ENCODE measurements around the gene SERPINA5. TPM values are rescaled to one million over a fixed set of nuclear protein-coding genes. Genes with fewer than 3 reads are reported as not detected.
A peak's percentile ranks its signal among the peaks of the same experiment; 100 is the strongest.
"Not testable (repeated sequence)": the region's sequence is repeated elsewhere in the genome, so short reads cannot be mapped to it uniquely, and the experiment has no call there.

SERPINA5 gene
- total RNA-seq, 1 donor from 2014 or later, result not detected

DNA sequence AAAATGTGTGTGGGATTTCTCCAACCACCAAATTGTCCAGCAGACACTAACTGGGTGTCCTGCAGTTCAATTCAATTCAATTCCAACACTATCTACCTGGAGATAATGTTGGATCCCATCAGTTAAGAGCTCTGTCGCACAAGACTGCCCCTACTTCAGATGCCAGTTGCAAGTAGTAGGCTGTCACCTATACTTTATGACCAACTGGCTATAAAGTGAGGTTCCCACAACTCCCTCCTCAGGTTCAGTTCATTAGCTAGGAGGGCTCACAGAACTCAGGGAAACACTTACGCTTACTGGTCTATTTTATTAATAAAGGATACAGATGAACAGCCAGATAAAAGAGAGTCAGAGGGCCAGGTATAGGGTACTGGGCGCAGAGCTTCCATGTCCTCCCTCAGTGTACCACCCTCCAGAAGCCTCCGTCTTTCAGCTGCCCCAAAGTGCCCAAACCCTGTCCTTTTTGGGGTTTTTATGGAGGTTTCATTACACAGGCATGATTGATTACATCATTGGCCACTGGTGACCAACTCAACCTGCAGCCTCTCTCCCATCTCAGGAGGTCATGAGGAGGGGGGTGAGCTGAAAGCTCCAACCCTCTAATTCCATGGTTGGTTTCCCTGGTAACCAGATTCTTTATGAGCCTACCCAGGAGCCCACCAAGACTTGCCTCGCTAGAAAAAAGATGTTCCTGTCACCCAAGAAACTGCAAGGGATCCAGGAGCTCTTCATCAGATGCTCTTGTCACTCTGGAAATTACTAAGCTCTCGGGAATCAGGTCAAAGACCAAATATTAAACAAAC, 7.5 kb upstream of the SERPINA5 start:
- no peak for DNase-seq (ENCODE audit: low read depth)

DNA sequence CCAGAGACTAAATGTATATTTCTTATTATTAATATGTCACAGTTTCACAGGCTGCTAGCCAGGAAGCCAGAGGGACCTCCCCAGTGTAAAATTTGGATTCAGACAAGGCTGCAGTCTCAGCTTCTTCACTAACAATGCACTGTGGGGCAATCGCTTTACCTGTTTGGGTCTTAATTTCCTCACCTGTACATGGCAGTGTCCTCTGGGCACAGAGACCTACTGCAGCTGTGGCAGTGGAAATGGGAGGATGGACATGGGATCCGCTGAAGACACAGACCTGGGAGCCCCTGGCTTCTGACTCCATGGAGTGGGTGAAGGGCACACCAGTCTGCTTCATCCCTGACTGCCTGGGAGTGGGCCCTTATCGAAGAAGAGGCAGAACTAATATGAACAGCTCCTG, 6.9 kb upstream of the SERPINA5 start:
- DNase-seq (ENCODE audit: low read depth), result no peak

DNA sequence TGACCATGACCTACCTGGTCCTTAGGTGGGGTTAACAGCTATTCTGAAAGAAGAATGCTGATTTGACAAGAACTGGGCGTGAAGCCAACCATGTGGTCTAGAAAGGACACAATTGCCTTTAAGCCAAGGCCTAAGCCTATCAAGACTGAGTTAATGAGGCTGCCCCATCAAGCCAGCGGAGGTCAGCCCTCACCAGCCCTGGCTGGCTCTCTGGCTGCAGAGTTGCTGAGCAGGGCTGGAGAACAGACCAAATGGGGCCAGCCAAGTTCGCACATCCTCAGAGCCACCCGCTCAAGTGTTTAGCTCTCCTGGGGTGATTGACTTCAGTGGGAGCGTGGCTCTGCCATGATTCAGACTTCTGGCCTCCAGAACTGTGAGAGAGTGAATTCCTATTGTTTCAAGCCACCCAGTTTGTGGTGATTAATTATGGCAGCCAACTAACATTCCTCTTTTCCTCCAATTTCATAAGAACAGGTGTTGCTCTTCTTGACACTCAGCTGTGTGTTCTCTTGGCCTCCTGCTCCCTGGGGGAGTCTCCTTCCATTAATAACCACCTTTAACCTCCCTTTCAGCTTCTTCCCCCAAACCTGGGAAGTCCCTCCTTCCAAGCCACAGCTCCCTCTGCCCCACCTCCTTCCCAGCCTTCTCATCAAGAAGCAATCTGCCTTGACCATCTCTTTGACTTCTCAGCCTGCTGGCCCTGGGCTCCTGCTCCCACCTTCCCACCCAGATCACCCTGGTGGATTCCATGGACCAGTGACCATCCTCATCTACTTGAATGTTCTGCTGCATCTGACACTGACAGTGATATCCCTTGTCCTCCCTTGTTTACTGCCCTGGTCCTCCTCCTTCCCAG, 5.3 kb upstream of the SERPINA5 start:
- DNase-seq (ENCODE audit: low read depth), result peak; percentile 70

GRCh38 chr14:94577472-94577871, 3.8 kb upstream of the SERPINA5 start:
- not testable (repeated sequence) for DNase-seq (ENCODE audit: low read depth)

DNA sequence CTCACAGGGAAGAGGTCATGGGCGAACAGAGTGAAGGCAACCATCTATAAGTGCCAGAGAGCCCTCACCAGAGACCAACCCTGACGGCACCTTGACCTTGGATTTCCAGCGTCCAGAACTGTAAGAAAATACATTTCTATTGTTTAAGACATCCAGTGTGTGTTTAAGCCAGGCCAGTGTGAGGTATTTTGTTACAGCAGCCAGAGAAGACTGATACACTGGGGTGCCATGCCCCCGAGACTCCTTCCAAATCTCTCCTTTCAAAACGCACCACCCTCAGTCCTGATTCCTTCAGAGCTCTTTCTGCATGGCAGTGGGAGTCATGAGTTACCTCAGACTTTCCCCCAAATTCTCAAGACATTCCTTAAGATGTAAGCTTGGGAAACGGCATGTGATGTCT, 2.5 kb upstream of the SERPINA5 start:
- no peak for DNase-seq (ENCODE audit: low read depth)

GRCh38 chr14:94582199-94582750, 1.0 kb downstream of the SERPINA5 start:
- DNase-seq (ENCODE audit: low read depth), result no peak

DNA sequence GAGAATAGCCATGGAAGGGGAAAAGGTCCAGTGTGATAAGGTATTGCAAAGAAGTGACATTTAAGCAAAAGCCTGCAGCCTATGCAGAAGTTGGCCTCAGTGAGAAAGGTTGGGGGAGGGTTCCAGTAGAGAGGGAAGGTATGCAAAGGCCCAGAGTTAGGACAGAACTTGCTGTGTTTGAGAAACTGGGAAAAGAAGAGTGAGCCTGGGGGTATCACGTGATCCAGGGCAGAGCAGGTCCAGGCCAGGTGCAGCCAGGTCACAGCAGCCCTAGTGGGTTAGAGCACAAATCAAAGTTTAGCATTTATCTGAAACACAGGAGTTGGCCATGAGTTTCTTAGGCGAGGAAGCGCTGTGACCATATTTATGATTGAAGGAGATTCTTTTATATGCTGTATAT, 1.6 kb downstream of the SERPINA5 start:
- DNase-seq (ENCODE audit: low read depth), result no peak

DNA sequence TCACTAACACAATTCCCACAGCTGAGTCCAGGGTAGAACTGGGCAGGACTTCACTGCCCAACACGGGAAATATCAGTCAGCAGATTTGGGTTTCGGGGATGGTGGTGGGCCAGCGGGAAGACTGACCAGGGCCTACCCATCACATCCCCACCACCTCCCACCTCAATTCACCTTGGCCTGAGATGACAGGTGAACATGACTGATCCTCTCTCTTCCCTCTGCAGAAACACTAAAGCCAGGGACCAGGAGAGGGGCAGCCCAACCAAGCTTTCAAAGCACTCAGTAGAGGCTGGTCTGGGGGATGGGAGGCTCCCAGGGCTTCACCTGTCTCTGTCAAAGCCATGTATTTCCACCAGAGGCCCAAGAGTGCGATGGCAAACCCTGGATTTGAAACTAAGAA, 2.3 kb downstream of the SERPINA5 start:
- DNase-seq (ENCODE audit: low read depth), result no peak

DNA sequence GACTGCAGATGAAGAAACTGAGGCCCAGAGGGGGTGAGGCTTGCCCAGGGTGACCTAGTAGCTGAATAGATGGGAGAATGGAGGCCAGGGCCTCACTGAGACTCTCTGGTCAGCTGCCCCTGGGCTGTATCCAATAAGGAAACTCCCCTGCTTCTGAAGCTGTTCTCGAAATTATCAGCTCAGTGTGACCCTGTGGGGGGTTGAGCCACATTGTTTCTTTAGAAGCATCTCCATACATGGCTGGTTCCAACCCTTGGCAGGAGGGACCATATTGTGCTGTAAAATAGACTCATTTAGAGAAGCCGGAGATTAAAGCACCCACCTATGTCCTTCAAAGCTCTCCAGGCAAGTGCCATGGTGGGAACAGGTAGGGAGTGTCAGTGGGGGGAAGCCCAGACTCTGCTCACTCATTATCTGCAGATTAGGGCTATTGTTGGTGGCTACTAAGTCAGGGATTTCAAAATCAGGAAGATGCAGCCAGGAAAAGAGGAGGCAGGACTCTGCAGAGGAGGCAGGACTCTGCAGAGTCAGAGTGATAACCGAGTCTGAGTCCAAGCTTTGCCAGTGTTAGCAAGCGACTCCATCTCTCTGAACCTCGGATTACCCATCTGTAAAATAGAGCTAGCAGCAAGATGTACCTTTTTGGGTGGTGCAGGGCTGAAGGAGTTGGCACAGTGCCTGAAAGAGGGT, 3.5 kb downstream of the SERPINA5 start:
- no peak for DNase-seq (ENCODE audit: low read depth)

DNA sequence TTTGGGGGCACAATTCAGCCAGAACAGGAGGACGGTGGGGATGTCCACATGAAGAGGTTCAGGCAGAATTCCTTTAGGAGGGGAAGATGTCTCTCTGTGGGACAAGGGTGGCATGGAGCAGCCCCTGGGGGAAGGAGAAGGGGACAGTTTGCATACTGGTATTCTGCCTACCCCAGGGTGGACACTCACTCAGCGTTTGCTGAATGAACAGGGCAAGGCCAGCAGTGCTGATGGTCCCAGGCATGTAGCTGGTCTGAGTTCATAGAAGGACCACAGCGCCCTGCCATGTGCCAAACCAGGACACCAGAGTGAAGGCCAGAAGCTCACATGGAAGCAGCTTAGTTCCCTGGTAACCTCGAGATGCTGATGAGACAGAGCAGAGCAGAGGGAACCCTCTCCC, 5.4 kb downstream of the SERPINA5 start:
- no peak for DNase-seq (ENCODE audit: low read depth)

DNA sequence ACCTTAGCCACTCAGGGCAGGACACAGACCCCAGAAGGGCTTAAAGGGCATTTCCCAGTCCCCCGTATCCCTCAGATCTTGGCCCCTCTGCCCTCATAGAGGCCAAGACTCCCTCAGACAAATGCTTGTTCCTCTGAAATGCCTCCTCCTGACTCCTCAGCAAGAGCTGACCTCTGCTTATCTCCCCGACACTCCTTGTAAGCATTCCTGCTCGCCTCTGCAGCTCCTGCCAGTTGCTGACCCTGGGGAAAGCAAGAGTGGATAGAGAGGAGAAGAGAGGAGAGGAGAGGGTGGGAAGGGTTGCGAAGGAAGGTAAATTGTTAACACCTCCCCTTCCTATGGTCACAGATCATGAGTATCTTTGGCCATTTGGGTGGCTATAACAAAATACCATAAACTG, 7.1 kb downstream of the SERPINA5 start:
- DNase-seq (ENCODE audit: low read depth), result no peak

DNA sequence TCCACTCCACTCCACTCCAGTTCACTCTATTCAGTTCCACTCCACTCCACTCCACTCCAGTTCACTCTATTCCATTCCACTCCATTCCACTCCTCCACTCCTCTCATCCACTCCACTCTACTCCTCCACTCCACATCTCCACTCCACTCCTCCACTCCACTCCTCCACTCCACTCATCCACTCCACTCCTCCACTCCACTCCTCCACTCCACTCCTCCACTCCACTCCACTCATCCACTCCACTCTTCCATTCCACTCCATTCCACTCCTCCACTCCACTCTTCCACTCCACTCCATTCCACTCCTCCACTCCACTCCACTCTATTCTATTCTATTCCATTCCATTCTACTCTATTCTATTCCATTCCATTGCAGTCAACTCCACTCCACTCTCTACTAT, 9.8 kb downstream of the SERPINA5 start:
- no peak for DNase-seq (ENCODE audit: low read depth)

DNA sequence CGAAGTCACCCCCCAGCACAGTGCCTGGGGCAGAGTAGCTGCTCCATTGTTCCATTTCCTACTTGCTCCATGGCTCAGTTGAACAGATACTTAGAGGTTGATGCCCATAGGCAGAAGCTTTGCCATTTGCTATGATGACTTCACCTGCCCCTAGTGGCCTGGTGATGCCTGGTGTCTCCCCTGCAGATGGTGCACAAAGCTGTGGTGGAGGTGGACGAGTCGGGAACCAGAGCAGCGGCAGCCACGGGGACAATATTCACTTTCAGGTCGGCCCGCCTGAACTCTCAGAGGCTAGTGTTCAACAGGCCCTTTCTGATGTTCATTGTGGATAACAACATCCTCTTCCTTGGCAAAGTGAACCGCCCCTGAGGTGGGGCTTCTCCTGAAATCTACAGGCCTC, 10.6 kb downstream of the SERPINA5 start:
- DNase-seq (ENCODE audit: low read depth), result no peak

GRCh38 chr14:94592457-94592856, 11.2 kb downstream of the SERPINA5 start:
- no peak for DNase-seq (ENCODE audit: low read depth)

- DNase-seq (ENCODE audit: low read depth), result peak; percentile 22
These were observed 12.1 kb downstream of the SERPINA5 start for GRCh38 chr14:94593376-94593748.

DNA sequence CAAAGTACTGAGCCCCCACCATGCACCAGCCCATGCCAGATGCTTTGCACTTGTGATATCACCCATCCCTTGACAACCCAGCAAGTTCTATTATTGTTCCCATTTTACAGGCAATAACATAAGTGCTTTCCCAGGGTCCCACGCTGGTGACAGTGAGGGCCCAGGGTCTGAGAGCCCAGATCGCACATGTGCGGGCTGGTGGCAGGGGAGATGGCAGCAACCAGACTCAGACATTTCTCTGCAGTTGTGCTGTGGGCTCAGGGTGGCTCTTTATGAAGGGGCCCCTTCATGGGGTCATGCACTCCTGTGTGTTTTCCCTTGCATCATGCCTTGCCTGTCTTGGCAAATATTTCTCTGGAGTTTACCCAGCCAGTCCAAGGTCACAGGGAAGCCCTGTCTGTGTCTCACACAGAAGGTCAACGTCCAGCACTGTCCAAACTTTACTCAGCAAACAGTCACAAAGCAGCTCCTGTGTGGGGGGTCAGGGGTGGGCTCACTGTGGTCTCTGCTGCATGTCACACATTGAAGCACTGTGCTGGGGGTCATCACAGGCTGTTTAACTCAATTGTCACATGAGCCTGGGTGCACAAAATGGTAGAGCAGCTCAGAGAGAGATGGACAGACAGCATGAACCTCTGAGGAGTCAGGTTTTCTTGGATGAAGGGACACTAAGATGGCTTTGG, 12.7 kb downstream of the SERPINA5 start:
- no peak for DNase-seq (ENCODE audit: low read depth)

DNA sequence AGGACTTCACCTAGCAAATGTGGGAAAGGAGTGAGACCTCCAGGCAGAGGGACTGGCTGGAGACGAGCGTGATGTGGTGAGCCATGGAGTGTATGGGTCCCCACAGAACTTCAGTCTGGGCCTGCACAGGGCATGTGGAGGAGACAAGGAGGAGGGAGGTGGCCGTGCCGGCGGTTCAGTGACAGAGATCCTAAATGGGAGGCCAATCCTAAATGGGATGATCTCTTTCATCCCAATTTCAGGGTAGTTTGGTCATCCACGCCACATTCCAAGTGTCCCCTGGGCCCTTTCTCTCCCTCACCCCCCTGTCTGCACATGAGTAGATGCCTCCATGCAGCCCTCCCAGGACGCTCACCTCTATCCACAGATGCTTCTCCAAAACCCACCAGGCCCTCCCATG, 13.2 kb downstream of the SERPINA5 start:
- DNase-seq (ENCODE audit: low read depth), result no peak

- DNase-seq (ENCODE audit: low read depth), result no peak
These were observed 14.7 kb downstream of the SERPINA5 start for GRCh38 chr14:94595912-94596311.

GRCh38 chr14:94596361-94596760, 15.1 kb downstream of the SERPINA5 start:
- no peak for DNase-seq (ENCODE audit: low read depth)

GRCh38 chr14:94597788-94598187, 16.6 kb downstream of the SERPINA5 start:
- DNase-seq (ENCODE audit: low read depth), result no peak

- no peak for DNase-seq (ENCODE audit: low read depth)
These were observed 17.2 kb downstream of the SERPINA5 start for GRCh38 chr14:94598506-94598815.
